K562 (cell line): ENCODE results near the gene BST1. TPM values are rescaled to one million over a fixed set of nuclear protein-coding genes. Genes with fewer than 3 reads are reported as not detected.
A peak's percentile ranks its signal among the peaks of the same experiment; 100 is the strongest.

ENCODE experiments used
- ARID1B ChIP-seq: fragments of 450-650 bp; IDR thresholded peaks from 2 replicates; pipeline ENCODE4 v1.6.1; 2016; ENCODE audit warnings: antibody characterized with exemption, mild to moderate bottlenecking, inconsistent platforms
- CBX8 ChIP-seq: fragments of 200-600 bp; sonication (generic); IDR thresholded peaks from 2 replicates; pipeline ENCODE4 v1.6.1; 2012; ENCODE audit warnings: borderline replicate concordance, mixed run types, low read depth, mild to moderate bottlenecking, moderate library complexity, mixed read lengths, low read length, control low read depth, inconsistent platforms; ENCODE audit not compliant: poor library complexity, severe bottlenecking; ENCODE audit errors: extremely low read depth
- CHD1 ChIP-seq: fragments of 200-600 bp; sonication (generic); IDR thresholded peaks from one replicate; pipeline ENCODE4 v1.6.1; 2012; ENCODE audit warnings: mild to moderate bottlenecking, moderate library complexity, low read length, inconsistent platforms
- ESRRB ChIP-seq: fragments of 250-450 bp; sonication (Bioruptor Pico); IDR thresholded peaks from 2 replicates; pipeline ENCODE4 v1.5.0; 2020; ENCODE audit warnings: mild to moderate bottlenecking, moderate library complexity, borderline replicate concordance
- FUS ChIP-seq: fragments of 200-400 bp; formaldehyde crosslinking; optimal IDR thresholded peaks from 2 replicates; pipeline ENCODE3; 2017; ENCODE audit warnings: low read depth, low read length
- LARP7 ChIP-seq: fragments of 450-650 bp; IDR thresholded peaks from 2 replicates; pipeline ENCODE4 v1.6.1; 2016
- MTF1 ChIP-seq: fragments of 250-450 bp; sonication (Bioruptor Pico); IDR thresholded peaks from 2 replicates; pipeline ENCODE4 v1.9.0; 2021; ENCODE audit warnings: moderate library complexity, mild to moderate bottlenecking, inconsistent platforms, borderline replicate concordance
- NKRF ChIP-seq: fragments of 450-650 bp; IDR thresholded peaks from 2 replicates; pipeline ENCODE4 v1.6.1; 2016; ENCODE audit warnings: borderline replicate concordance
- NRF1 ChIP-seq, 2 experiments: fragments of 450-650 bp; IDR thresholded peaks in 1 of 2; conservative IDR thresholded peaks in 1 of 2; 2 replicates each; pipeline ENCODE4 v1.6.1; 2014; ENCODE audit warnings: mild to moderate bottlenecking in 2 of 2
- PBX2 ChIP-seq, 2 experiments: IDR thresholded peaks in 1 of 2; conservative IDR thresholded peaks in 1 of 2; 2 replicates each; pipeline ENCODE4 v1.6.1; 2016; ENCODE audit warnings: low read depth in 2 of 2, mild to moderate bottlenecking in 1 of 2, missing compliant biosample characterization in 1 of 2, missing genetic modification characterization in 1 of 2, moderate library complexity in 1 of 2
- TOE1 ChIP-seq, 2 experiments: fragments of 450-650 bp in 1 of 2; sonication (generic) in 1 of 2; formaldehyde crosslinking in 1 of 2; IDR thresholded peaks; 2 replicates each; pipeline versions ENCODE4 v1.7.1 to v1.8.0; 2016 to 2022; ENCODE audit warnings: borderline replicate concordance in 2 of 2, mild to moderate bottlenecking in 2 of 2, antibody characterized with exemption in 1 of 2, inconsistent platforms in 1 of 2, low read depth in 1 of 2, missing genetic modification reagents in 1 of 2, moderate library complexity in 1 of 2
- XRCC4 ChIP-seq: IDR thresholded peaks from one replicate; pipeline ENCODE4 v1.6.1; 2011; ENCODE audit not compliant: insufficient read depth, insufficient read length; ENCODE audit errors: extremely low read depth
- YY1 ChIP-seq, 3 experiments: IDR thresholded peaks; 2 replicates each; pipeline ENCODE4 v1.6.1; 2011; ENCODE audit warnings: low read length in 2 of 3, mild to moderate bottlenecking in 2 of 3, moderate library complexity in 2 of 3, borderline replicate concordance in 1 of 3, control low read depth in 1 of 3, low read depth in 1 of 3; ENCODE audit not compliant: insufficient read depth in 3 of 3, insufficient replicate concordance in 2 of 3, control insufficient read depth in 1 of 3, insufficient read length in 1 of 3; ENCODE audit errors: extremely low read depth in 1 of 3
- ZNF197 ChIP-seq: fragments of 200-800 bp; sonication (Bioruptor generic); IDR thresholded peaks from 2 replicates; pipeline ENCODE4 v1.6.1; 2016; ENCODE audit warnings: low read depth, missing genetic modification characterization, missing compliant biosample characterization
- ZNF263 ChIP-seq: sonication (generic); formaldehyde crosslinking; IDR thresholded peaks from 2 replicates; pipeline ENCODE4 v1.8.0; 2022; ENCODE audit warnings: mild to moderate bottlenecking, missing genetic modification reagents, borderline replicate concordance
- ZNF311 ChIP-seq: fragments of 250-450 bp; sonication (Bioruptor Pico); IDR thresholded peaks from 2 replicates; pipeline ENCODE4 v1.4.0; 2020; ENCODE audit warnings: mild to moderate bottlenecking, moderate library complexity
- ZNF316 ChIP-seq: fragments of 450-650 bp; IDR thresholded peaks from 2 replicates; pipeline ENCODE4 v1.6.1; 2016
- ZNF695 ChIP-seq: fragments of 450-650 bp; formaldehyde crosslinking; IDR thresholded peaks from 2 replicates; pipeline ENCODE4 v1.4.0; 2020; ENCODE audit warnings: mild to moderate bottlenecking, moderate library complexity
- ZNF77 ChIP-seq: fragments of 250-450 bp; sonication (Bioruptor Pico); IDR thresholded peaks from 2 replicates; pipeline ENCODE4 v1.5.0; 2020
- polyA plus RNA-seq, 8 experiments: library from polyadenylated mRNA; depleted of rRNA in 4 of 8; stranded (reverse) in 5 of 8; unstranded in 3 of 8; fragments of >200 nt; fragmentation: Nextera tagmentation in 2 of 8; fragmentation: Illumina TruSeq in 1 of 8; extraction: Ambion mirVana in 2 of 8; extraction: Trizol in 1 of 8; gene quantifications; 2 replicates each; pipeline versions ENCODE4 v1.2.1 to v1.2.3, GENCODE V29; 2011 to 2014; ENCODE audit warnings: inconsistent platforms in 1 of 8, missing spikeins in 1 of 8
- total RNA-seq, 7 experiments: library from RNA; depleted of rRNA in 6 of 7; stranded (reverse); fragments of >200 nt in 6 of 7; fragmentation: Illumina TruSeq in 2 of 7; extraction: Trizol in 2 of 7; gene quantifications; 2 replicates each; pipeline versions ENCODE4 v1.2.1 to v1.2.3, GENCODE V29; 2011 to 2021; ENCODE audit warnings: low replicate concordance in 1 of 7

Gene BST1
- total and polyA plus RNA-seq, 9 of the 15 experiments (the other 6 are each of a cell fraction or from before 2014, with no cell fraction given) = 0.04 to 0.38 (median 0.07) TPM; not detected in 6

GRCh38 chr4:15655223-15656037, 47.4 kb upstream of the BST1 start, which contains the start of gene FBXL5 (continued):
- TF ChIP-seq ZNF263 (CRISPR knock-in tag) = no peak
- no peak for TF ChIP-seq LARP7
- no peak for TF ChIP-seq MTF1 (CRISPR knock-in tag)
- no peak for TF ChIP-seq ZNF695
- no peak for TF ChIP-seq ZNF316
- TF ChIP-seq CHD1 = no peak
- TF ChIP-seq NRF1 (conservative IDR thresholded peaks at IDR 0.05 in 1 of 2, IDR thresholded peaks at IDR 0.05 in 1 of 2) = peak; percentile 90 to 92
- TF ChIP-seq ARID1B = no peak
- no peak for TF ChIP-seq ZNF77 (CRISPR knock-in tag)
- TF ChIP-seq YY1 (IDR thresholded peaks at IDR 0.05; ENCODE audit: borderline replicate concordance in 1 of 3, control insufficient read depth in 1 of 3, extremely low read depth in 1 of 3, insufficient read depth in 3 of 3, insufficient read length in 1 of 3, insufficient replicate concordance in 2 of 3, low read depth in 1 of 3, low read length in 2 of 3) = peak; percentile 17 to 83 (median 33)
- no peak for TF ChIP-seq ESRRB
- 0 out of 2 replicates have a peak, but pooled peaks have one; percentile 73 for TF ChIP-seq TOE1 (IDR thresholded peaks at IDR 0.05; ENCODE audit: borderline replicate concordance)
- no peak for TF ChIP-seq TOE1 (CRISPR knock-in tag; IDR thresholded peaks at IDR 0.05; ENCODE audit: borderline replicate concordance, low read depth)
- TF ChIP-seq FUS = no peak
- no peak for TF ChIP-seq XRCC4
- TF ChIP-seq PBX2 (CRISPR knock-in tag; IDR thresholded peaks at IDR 0.05; ENCODE audit: low read depth) = no peak
- TF ChIP-seq PBX2 (tag; conservative IDR thresholded peaks at IDR 0.05; ENCODE audit: low read depth) = no peak
- TF ChIP-seq ZNF197 (CRISPR knock-in tag) = peak; percentile 92
- TF ChIP-seq CBX8 = no peak
- peak; percentile 67 for TF ChIP-seq ZNF311
- no peak for TF ChIP-seq NKRF
